Measurements from ENCODE around the gene CAPS. TPM values are rescaled to one million over a fixed set of nuclear protein-coding genes. Genes with fewer than 3 reads are reported as not detected.
"Not testable (repeated sequence)": the region's sequence is repeated elsewhere in the genome, so short reads cannot be mapped to it uniquely, and the experiment has no call there.

Gene CAPS
- total RNA-seq, 4 donors from 2014 or later = 9.0 to 48.8 (median 26.3) TPM

GRCh38 chr19:5870986-5871394 lies 43.1 kb upstream of the CAPS start:
- Histone ChIP-seq H3K27ac (no peak overlapping the region), H3K36me3 (no peaks in the 10 kb centered on the region), H3K9me3 (no peaks in the 10 kb centered on the region), H3K27me3 (no peaks in the 10 kb centered on the region), H3K4me3 (replicated peaks in 1 of 3) (no peak overlapping the region), H3K4me1 (no peaks in the 10 kb centered on the region)
- TF ChIP-seq POLR2A (IDR thresholded peaks at IDR 0.05) (no peak), CTCF (IDR thresholded peaks at IDR 0.05) (no peak)
- no peak for DNase-seq
- intact Hi-C loops (cut with DNase I) = no loop called here
- WGBS, 2 donors = 75% methylated on average over 12 of the region's 12 CpGs

- intact Hi-C loops (cut with DNase I) = no loop called here
- H3K4me1 ChIP-seq = no peaks in the 10 kb centered on the region
- no peak overlapping the region for H3K27ac ChIP-seq
- 81 to 85% methylated on average over 8 to 12 of the region's 12 CpGs for WGBS, 2 donors
- no peaks in the 10 kb centered on the region for H3K27me3 ChIP-seq
- no peaks in the 10 kb centered on the region for H3K9me3 ChIP-seq
- TF ChIP-seq CTCF (IDR thresholded peaks at IDR 0.05) (no peak), POLR2A (IDR thresholded peaks at IDR 0.05) (no peak)
- DNase-seq = no peak
- H3K36me3 ChIP-seq = no peaks in the 10 kb centered on the region
- H3K4me3 ChIP-seq (replicated peaks in 1 of 3) = no peak overlapping the region
Measured at GRCh38 chr19:5873617-5874199, 40.3 kb upstream of the CAPS start.

GRCh38 chr19:5874496-5874895 lies 39.6 kb upstream of the CAPS start:
- H3K27me3 ChIP-seq; H3K4me1 ChIP-seq; H3K36me3 ChIP-seq; DNase-seq; H3K27ac ChIP-seq; H3K9me3 ChIP-seq; intact Hi-C loops (cut with DNase I); H3K4me3 ChIP-seq (replicated peaks in 1 of 3): not testable (repeated sequence)
- WGBS, 2 donors = 77 to 86% methylated on average over 7 of the region's 7 CpGs

- intact Hi-C loops (cut with DNase I) = no loop called here
- no peak for DNase-seq
- Histone ChIP-seq H3K4me1 (peaks cover 9 to 27% of the 10 kb centered on the region in 2 donors), H3K36me3 (no peaks in the 10 kb centered on the region), H3K27ac (no peak overlapping the region), H3K4me3 (replicated peaks in 1 of 3) (no peak overlapping the region), H3K27me3 (no peaks in the 10 kb centered on the region), H3K9me3 (no peaks in the 10 kb centered on the region)
- TF ChIP-seq CTCF (IDR thresholded peaks at IDR 0.05) (no peak), POLR2A (IDR thresholded peaks at IDR 0.05) (no peak)
- 82 to 93% methylated on average over 8 of the region's 8 CpGs for WGBS, 2 donors
Measured at GRCh38 chr19:5877427-5877826, 36.6 kb upstream of the CAPS start.

- intact Hi-C loops (cut with DNase I) = no loop called here
- H3K4me1 ChIP-seq = peaks cover 9 to 27% of the 10 kb centered on the region in 2 donors
- 78 to 84% methylated on average over 9 of the region's 9 CpGs for WGBS, 2 donors
- TF ChIP-seq POLR2A (IDR thresholded peaks at IDR 0.05) = no peak
- no peak for TF ChIP-seq CTCF (IDR thresholded peaks at IDR 0.05)
- DNase-seq = no peak
- no peaks in the 10 kb centered on the region for H3K27me3 ChIP-seq
- H3K27ac ChIP-seq = no peak overlapping the region
- no peaks in the 10 kb centered on the region for H3K9me3 ChIP-seq
- H3K36me3 ChIP-seq = no peaks in the 10 kb centered on the region
- no peak overlapping the region for H3K4me3 ChIP-seq (replicated peaks in 1 of 3)
Measured at GRCh38 chr19:5877882-5878281, 36.2 kb upstream of the CAPS start.

All from thyroid gland (tissue), 4 donors.